Activated CD4-positive, alpha-beta T cell treated with anti-CD3 and anti-CD28 coated beads for 48 hours (primary cell): ENCODE measurements around the gene HPS6.
"Not testable (repeated sequence)": the region's sequence is repeated elsewhere in the genome, so short reads cannot be mapped to it uniquely, and the experiment has no call there.

Experiments used
- DNase-seq: peaks from one replicate; pipeline ENCODE4 v3.0.0-alpha.2; 2020

Gene HPS6

DNA sequence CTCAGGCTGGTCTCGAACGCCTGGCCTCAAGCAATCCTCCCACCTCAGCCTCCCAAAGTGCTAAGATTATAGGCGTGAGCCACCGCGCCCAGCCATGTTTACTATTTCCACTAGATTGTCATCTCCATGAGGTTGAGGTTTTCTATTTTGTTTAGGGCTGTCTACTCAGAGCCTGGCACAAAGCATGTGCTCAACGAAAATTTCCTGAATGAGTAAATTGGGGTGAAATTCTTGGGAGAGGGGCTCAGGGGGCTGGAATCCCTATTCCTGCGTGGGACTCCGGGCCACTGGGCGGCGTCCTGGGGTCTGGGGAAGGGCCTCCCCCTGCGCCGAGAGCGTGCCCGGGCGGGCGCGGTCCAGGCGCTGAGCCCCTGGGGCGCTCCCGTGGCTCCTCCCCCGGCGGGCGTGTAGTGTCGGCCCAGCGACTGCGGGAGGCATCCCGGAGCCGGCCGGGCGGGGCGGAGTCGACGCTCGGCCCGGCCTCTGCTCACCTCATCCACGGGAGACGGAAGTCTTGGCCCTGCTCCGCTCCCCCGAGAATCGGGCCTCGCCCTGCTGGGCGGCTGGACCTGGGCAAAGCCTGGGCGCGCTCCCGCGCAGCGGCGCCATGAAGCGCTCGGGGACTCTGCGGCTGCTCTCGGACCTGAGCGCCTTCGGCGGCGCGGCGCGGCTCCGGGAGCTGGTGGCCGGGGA, at the start of gene HPS6:
Gene HPS6 (plus strand): TSS at position 482 of the 693 bp plus-strand sequence. CDS start 126 bp downstream, at position 608.
- peak; percentile 92 for DNase-seq

DNA sequence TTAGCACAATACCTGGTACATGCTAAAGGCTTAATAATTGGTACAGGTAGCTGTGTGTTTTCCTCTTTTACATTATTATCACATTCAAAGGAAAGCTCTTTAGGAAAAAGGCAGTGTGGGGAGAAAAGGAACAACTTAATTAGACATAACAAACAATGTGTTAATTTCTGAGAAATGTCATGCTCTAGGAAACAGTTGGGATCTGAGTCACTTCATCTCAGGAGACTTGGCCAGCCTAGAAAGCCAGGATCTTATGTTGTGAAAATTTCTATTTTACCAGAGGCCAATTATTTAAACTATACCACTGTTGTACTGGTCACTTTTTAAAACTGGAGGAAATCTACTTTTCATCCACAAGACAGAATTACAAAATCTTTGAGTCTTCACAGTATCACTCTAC, 48.7 kb upstream of the HPS6 start:
- DNase-seq = no peak

DNA sequence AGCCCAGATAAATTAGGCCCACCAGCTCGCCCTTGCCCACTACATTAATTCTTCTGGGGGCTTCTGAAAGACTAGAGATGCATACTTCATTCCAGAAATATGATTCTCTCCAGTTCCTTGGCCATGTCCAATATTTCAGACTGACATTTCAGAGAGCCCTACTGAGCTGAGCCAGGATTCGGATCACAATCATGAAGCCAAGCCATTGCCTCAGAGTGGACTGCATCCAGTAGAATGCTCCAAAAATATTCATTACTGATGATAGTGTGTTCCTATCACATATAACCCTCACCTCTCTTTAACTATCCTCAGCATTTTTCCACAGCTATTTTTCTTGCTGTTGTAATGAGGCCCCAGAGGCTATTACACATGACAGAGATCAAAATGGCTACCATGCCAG, 47.9 kb upstream of the HPS6 start:
- DNase-seq = no peak

DNA sequence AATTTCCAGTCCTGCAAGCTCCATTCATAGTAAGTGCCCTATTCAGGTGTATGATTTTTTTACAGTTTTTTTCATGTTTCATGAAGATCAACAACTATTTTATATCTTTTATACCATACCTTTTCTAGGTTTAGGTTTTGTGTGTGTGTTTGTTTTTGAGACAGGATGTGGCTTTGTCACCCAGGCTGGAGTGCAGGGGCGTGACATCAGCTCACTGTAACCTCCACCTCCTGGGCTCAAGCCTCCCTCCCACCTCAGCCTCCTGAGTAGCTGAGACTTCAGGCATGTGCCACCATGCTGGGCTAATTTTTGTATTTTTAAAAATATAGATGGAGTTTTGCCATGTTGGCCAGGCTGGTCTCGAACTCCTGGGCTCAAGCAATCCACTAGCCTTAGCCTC, 44.2 kb upstream of the HPS6 start:
- DNase-seq = no peak

DNA sequence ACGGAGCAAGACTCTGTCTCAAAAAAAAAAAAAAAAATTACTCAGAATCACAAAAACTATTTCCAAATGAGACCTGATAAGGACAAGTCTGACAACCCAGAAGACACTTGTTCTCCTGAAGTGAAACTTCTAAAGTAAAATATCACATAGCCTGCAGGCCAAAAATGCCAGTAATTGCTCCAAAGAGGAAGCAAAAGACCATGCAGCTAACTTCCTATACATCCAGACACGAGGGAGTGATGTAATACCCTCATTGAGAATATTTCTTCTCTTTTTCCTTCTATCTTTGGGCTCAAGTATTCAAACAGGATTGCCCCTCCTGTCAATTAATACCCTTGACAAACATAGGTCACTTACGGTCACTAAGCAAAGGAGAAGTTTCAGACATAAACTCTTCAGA, 40.4 kb upstream of the HPS6 start:
- DNase-seq = no peak

DNA sequence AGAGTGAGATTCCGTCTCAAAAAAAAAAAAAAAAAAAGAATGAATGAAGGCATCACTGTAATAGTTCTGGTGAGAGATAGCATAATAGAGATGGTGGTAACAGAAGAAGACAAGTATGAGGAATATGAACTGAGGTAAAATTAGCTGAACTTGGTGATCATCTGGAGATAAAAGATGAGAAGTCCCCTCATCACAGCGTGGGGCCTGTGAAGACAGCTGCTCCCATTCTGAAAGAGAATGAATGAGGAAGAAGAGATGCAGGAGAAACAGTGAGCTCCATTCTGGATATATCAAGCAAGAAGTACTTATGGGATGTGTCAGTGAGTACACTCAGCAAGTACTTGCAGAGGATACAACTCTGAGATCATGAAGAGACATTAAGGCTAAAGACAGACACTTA, 37.9 kb upstream of the HPS6 start:
- no peak for DNase-seq

DNA sequence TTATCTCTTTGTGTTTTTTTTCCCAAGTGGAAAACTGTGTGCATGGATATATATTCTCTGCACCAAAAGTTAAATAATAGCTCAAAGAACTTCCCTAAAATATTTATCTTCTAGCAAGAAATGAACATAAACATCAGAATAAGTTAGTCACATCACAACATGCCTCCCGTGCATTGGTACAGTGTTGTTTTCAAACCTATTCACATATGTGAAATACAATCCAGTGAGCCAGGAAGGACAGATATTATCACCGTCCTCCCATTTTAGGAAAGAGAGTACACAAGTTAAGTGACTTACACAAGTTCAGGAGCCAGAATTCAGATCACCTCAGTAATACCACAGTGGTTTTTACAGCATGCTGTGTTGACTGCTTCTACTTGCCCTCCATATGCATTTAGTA, 31.4 kb upstream of the HPS6 start:
- no peak for DNase-seq

DNA sequence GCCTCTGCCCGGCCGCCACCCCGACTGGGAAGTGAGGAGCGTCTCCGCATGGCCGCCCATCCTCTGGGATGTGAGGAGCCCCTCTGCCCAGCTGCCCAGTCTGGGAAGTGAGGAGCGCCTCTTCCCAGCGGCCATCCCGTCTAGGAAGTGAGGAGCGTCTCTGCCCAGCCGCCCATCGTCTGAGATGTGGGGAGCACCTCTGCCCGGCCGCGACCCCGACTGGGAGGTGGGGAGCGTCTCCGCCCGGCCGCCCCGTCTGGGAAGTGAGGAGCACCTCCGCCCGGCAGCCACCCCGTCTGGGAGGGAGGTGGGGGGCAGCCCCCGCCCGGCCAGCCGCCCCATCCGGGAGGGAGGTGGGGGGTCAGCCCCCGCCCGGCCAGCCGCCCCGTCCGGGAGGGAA, 29.3 kb upstream of the HPS6 start:
- not testable (repeated sequence) for DNase-seq

DNA sequence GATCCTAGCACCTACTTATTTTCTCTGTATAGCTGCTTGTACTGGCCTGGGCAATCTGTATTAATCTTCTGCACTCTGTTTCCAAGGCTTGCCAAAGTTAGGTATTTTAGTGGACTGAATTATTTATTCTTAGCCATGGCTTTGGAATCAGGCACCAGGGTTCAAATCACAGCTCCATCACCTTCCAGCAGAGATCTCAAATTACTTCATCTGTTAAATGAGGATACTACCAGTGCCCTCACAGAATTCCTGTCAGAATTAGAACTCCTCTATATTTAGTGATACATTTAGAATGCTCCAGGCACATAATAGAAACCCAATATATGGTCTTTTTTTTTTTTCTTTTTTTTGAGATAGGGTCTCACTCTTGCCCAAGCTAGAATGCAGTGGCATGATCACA, 26.7 kb upstream of the HPS6 start:
- DNase-seq = no peak

DNA sequence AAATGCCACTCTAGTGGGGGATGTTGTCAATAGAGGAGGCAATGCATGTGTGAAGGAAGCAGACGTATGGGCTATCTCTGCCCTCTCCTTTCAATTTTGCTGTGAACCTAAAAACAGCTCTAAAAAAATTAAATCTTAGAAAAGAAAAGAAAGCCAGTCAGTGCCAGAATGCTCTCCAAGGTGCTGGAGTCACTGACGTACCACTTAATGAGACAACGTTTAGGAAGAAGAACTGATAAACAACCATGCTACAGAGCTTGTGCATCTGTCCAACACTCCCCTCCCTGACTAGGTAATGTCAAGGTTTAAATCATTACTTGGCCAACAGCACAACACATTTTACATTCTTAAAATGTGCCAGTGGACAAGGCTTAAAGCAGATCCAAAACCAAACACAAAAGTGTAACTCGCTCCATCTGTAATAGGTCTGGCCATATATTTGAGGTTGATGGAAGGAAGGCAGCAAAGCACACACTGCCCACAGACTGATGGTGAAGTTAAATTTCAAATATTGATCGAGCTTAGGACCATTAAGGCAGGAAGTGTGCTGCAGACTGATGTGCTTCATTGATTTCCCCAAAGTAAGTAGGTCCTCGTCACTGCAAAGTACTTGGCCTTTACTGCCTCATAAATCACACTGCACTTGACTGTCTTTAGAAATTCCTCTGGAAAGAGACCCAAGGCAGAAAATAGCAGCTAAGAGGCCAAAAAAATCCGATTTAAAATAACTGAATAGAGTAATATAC, 24.7 kb upstream of the HPS6 start:
- DNase-seq = no peak

DNA sequence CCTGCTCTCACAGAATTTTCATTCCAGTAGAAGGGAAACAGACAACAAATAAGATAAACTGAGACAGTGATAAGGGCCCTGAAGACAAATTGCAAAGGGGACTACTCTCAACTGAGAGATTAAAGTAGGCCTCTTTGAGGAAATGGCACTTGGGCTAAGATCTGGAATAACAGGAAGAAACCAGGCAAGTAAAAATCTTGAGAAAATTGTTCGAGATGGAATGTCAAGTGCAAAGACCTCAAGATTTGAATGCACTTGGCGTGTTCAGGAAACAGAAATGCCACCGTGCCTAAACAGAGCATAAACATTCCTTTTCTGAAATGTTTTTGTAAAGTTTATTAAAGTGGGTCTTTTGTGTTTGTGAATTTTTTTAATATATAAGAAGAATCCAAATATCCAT, 19.9 kb upstream of the HPS6 start:
- DNase-seq = no peak

DNA sequence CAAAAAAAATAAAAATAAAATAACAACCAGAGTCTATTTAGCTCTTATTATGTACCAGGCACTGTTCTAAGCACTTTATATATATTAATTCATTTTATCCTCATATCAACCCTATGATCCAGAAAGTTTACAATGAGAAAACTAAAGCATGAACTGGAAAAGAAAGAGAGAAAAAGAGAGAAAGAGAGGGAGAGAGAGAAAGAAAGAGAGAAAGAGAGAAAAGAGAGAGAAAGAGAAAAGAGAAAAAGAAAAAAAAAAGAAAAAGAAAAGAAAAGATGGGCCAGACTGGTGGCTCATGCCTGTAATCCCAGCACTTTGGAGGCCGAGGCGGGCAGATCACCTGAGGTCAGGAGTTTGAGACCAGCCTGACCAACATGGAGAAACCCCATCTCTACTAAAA, 19.1 kb upstream of the HPS6 start:
- no peak for DNase-seq

DNA sequence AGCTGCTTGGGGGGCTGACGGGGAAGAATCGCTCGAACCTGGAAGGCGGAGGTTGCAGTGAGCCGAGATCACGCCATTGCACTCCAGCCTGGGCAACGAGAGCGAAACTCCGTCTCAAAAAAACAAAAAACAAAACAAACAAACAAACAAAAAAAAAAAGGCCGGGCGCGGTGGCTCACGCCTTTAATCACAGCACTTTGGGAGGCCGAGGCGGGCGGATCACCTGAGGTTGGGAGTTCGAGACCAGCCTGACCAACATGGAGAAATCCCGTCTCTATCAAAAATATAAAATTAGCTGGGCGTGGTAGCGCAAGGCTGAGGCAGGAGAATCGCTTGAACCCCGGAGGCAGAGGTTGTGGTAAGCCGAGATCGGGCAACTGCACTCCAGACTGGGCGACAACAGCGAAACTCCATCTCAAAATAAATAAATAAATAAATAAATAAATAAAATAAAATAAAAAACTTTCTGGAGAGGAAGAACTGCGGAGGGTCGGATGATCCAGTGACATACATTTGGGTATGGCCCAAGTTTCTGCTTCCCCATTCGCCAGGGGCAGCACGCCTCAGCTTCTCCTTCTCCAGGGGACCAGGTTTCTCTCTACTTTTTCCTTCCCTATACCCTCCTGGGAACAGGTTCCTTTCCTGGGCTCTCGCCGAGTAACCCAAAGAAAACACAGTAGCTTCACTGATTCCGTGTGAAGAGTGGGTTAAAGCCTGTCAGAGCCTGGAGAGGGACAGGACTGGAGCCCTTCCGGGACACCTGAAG, 10.1 kb upstream of the HPS6 start:
- DNase-seq = not testable (repeated sequence)

DNA sequence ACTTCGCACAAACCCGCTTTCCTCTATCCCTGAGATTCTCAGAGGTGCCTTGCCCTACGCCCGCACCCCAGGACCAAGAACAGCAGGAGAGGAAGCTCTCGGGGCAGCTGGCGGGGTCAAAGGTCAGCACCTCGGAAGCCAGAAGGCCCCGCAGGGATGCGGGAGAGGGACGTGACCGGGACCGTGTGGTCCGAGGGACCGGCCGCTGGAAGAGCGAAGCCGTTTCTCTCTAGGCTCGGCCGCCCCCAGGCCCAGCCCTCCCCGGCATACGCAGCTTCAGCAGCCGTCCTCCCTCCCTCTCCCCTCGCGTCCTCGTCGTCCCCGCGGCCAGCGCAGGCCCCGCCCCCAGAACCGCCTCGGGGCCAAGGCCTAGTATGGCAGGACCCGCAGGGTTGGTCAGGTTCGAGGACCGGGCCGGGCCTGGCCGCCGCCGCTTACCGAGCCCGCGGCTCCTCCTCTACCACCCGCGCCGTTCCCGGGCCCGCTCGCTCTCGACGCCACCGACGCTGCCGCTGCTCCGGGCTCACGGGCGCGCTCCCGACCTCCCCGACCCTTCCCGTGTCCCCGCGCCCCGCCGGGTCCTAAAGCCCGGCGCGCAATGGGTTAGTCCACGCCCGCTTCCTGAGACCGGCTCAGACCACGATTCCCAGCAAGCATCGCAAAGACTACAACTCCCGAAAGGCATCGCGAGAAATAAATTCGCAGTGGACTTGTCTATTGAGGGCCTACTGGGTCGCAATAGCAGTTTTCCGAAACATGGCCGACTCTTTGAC, 9.3 kb upstream of the HPS6 start, which contains the start of gene ARMH3:
Gene ARMH3 (minus strand): TSS at position 527 of the 773 bp plus-strand sequence. CDS start 16,059 bp downstream, outside the sequence.
- peak; percentile 94 for DNase-seq

DNA sequence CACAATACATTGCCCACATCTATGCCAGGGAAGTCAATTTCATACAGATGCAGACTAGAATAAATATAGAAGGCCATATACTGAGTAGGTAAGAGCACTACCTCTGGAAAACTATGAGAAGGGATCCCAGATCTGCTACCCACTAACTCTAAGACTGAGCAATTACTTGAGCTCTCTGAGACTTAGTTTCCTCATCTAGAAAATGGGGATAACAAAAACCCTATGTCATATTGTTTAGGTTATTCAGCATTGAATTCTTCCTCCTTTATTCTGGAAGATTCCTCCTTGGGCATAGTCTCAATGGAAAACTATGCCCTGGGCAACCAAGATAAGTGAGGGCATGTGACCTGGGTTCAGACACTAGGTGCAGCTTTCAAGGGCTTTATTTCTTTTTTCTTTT, 5.2 kb upstream of the HPS6 start:
- DNase-seq = no peak

DNA sequence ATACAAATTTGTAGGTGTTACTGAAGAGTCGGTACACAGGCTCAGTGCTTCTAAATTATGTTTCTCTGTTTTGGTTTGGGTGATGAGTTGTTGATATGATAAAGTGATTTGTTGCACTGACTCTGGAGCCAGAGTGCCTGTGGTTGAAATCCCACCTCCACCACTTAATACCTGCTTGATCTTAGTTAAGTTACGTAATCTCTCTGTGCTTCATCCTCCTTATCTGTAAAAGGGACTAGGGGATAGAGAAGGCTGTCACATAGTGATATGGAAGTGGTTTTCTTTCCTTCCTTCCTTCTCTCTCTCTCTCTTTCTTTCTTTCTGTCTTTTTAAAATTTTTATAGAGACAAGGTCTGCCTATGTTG, 664 bp upstream of the HPS6 start:
- DNase-seq = no peak

DNA sequence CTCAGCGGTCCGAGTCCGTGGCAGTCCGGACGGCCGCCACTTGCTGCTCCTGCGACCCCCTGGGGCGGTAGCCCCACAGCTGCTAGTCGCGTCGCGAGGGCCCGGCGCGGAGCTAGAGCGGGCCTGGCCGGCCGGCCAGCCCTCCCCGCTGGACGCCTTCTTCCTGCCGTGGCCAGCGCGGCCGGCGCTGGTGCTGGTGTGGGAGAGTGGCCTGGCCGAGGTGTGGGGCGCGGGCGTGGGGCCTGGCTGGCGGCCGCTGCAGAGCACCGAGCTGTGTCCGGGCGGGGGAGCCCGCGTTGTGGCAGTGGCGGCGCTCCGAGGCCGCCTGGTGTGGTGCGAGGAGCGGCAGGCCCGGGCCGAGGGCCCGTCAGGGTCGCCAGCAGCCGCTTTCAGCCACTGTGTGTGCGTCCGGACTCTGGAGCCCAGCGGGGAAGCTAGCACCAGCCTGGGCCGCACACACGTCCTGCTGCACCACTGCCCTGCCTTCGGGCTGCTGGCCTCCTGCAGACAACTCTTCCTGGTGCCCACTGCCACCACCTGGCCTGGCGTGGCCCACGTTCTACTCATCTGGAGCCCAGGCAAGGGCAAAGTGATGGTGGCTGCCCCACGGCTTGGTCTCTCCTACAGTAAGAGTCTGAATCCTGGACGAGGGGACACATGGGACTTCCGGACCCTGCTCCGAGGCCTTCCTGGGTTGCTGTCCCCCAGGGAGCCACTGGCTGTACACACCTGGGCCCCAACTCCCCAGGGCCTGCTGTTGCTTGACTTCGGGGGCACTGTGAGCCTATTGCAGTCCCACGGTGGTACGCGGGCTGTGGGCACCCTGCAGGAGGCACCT, 631 bp downstream of the HPS6 start:
- DNase-seq = peak; percentile 31

DNA sequence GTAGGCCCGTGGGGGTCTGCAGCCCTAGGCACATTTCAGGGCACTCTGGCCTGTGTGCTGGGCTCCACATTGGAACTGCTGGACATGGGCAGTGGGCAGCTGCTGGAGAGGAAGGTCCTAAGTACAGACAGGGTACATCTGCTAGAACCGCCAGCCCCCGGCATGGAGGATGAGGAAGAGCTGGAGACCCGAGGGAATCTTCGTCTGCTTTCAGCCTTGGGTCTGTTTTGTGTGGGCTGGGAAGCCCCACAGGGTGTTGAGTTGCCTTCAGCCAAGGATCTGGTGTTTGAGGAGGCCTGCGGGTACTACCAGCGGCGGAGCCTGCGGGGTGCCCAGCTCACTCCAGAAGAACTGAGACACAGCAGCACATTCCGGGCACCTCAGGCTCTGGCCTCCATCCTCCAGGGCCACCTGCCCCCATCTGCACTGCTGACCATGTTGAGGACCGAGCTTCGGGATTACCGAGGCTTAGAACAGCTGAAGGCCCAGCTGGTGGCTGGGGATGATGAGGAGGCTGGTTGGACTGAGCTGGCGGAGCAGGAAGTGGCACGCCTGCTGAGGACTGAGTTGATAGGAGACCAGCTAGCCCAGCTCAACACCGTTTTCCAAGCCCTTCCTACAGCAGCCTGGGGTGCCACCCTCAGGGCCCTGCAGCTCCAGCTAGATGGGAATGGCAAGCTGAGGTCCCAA, 1.4 kb downstream of the HPS6 start:
- no peak for DNase-seq

DNA sequence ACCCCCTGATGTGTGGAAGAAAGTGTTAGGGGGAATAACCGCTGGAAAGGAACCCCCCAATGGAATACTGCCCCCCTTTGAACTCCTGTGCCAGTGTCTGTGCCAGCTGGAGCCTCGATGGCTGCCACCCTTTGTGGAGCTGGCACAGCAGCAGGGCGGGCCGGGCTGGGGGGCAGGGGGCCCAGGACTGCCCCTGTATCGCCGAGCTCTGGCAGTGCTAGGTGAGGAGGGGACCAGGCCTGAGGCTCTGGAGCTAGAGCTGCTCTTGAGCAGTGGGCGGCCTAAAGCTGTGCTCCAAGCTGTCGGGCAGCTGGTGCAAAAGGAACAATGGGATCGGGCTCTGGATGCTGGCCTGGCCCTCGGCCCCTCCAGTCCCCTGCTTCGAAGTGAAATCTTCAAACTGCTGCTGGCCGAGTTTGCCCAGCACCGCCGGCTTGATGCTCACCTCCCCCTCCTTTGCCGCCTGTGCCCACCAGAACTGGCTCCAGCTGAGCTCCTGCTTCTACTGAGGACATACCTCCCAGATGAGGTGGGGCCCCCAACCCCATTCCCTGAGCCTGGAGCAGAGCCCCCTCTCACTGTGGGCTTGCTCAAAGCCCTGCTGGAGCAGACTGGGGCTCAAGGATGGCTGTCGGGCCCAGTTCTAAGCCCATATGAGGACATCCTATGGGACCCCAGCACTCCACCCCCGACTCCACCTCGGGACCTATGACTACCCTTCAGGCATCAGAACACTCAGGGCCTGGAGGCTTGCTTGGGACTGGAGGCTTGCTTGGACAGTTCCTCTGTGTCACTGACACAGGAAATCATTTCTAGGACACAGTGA, 2.2 kb downstream of the HPS6 start:
- no peak for DNase-seq

DNA sequence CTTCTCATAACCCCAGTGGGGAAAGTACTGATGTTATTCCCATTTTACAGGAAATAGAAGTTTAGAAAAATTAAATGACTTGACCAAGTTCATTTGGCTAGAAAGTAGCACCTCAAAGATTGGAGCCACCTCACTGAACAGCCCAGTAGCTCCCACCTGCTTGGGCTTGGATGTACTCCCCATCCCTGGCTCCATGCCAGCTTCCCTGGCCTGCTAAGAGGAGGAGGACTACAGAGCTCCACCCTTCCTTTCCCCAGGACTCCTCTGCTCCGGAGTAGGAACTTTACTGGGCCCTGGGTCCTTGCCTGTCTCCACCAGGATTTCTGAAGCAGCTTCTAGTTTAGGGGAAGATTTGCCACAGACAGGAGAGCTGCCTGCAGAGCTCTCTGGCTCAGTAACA, 3.1 kb downstream of the HPS6 start:
- DNase-seq = no peak

DNA sequence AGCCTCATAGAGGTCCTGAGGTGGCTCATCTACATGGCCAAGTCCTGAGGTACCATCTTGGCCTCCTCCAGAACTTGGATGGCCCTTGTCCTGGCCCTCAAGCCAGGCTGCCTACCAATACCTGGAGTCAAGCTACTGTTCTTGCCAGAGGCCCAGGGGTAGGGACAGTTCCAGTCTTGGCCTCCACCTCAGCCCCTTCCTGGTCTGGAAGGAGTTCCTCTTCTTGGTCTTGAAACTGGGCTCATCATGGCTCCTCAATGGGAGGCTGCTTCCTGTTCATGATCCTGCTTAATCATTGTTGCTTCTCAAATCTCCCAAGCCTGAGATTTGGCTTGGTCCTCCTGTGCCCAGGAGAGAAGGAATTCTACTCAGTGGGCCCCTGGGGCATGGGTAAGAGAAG, 3.9 kb downstream of the HPS6 start:
- no peak for DNase-seq
